WERI-Rb-1 (cell line): Measurements from ENCODE around the gene MDH1.
"Not testable (repeated sequence)": the region's sequence is repeated elsewhere in the genome, so short reads cannot be mapped to it uniquely, and the experiment has no call there.

Experiments
- DNase-seq: peaks from one replicate; pipeline ENCODE4 v3.0.0-alpha.2; 2020
- H3K27ac ChIP-seq: fragments of 250-450 bp; sonication (Bioruptor Pico); 2 replicates; pipeline ENCODE4 v1.5.1; 2020; ENCODE audit warnings: mild to moderate bottlenecking, moderate library complexity
- H3K27me3 ChIP-seq: fragments of 250-450 bp; sonication (Bioruptor Pico); 2 replicates; pipeline ENCODE4 v1.5.1; 2021; ENCODE audit warnings: mild to moderate bottlenecking, low read depth, moderate library complexity; ENCODE audit not compliant: insufficient read depth, severe bottlenecking
- H3K36me3 ChIP-seq: fragments of 250-450 bp; sonication (Bioruptor Pico); 2 replicates; pipeline ENCODE4 v1.5.1; 2020; ENCODE audit warnings: mild to moderate bottlenecking, moderate library complexity
- H3K4me3 ChIP-seq: 2 replicates; pipeline ENCODE4 v1.5.1; 2011; ENCODE audit warnings: low read depth, mild to moderate bottlenecking, control low read depth, low read length
- H3K9me3 ChIP-seq: fragments of 250-450 bp; sonication (Bioruptor Pico); 2 replicates; pipeline ENCODE4 v1.5.1; 2021; ENCODE audit warnings: mild to moderate bottlenecking, moderate library complexity; ENCODE audit not compliant: severe bottlenecking
- CTCF ChIP-seq: IDR thresholded peaks from 2 replicates; pipeline ENCODE4 v1.5.1; 2011; ENCODE audit warnings: low read depth, mild to moderate bottlenecking, control low read depth, inconsistent platforms, low read length

The MDH1 gene

GRCh38 chr2:63555299-63555698 is 33.5 kb upstream of the MDH1 start:
- DNase-seq, result no peak
- peaks cover 4% of the 10 kb centered on the region for H3K9me3 ChIP-seq
- H3K27ac ChIP-seq, result no peak overlapping the region
- no peaks in the 10 kb centered on the region for H3K36me3 ChIP-seq
- H3K4me3 ChIP-seq, result no peak overlapping the region
- H3K27me3 ChIP-seq, result no peaks in the 10 kb centered on the region
- no peak for TF ChIP-seq CTCF

- Histone ChIP-seq H3K36me3 (no peaks in the 10 kb centered on the region), H3K9me3 (peaks cover 6% of the 10 kb centered on the region), H3K27me3 (no peaks in the 10 kb centered on the region), H3K4me3 (no peak overlapping the region), H3K27ac (no peak overlapping the region)
- DNase-seq, result no peak
- no peak for TF ChIP-seq CTCF
These were observed 32.8 kb upstream of the MDH1 start for GRCh38 chr2:63555931-63556330.

GRCh38 chr2:63557819-63558218 is 30.9 kb upstream of the MDH1 start:
- H3K4me3 ChIP-seq, H3K27me3 ChIP-seq, H3K9me3 ChIP-seq, H3K27ac ChIP-seq, H3K36me3 ChIP-seq, DNase-seq: not testable (repeated sequence)

GRCh38 chr2:63558922-63559321 is 29.8 kb upstream of the MDH1 start:
- DNase-seq, H3K9me3 ChIP-seq, H3K27me3 ChIP-seq, H3K36me3 ChIP-seq, H3K4me3 ChIP-seq, H3K27ac ChIP-seq: not testable (repeated sequence)

GRCh38 chr2:63562751-63563150 is 26.0 kb upstream of the MDH1 start:
- no peak for DNase-seq
- Histone ChIP-seq H3K27me3 (no peaks in the 10 kb centered on the region), H3K9me3 (peaks cover 6% of the 10 kb centered on the region), H3K36me3 (no peaks in the 10 kb centered on the region), H3K4me3 (no peak overlapping the region), H3K27ac (no peak overlapping the region)
- TF ChIP-seq CTCF, result no peak

GRCh38 chr2:63569740-63570139 is 19.0 kb upstream of the MDH1 start:
- Histone ChIP-seq H3K9me3 (no peaks in the 10 kb centered on the region), H3K27me3 (no peaks in the 10 kb centered on the region), H3K27ac (no peak overlapping the region), H3K4me3 (no peak overlapping the region), H3K36me3 (no peaks in the 10 kb centered on the region)
- no peak for DNase-seq
- TF ChIP-seq CTCF, result no peak

- no peak overlapping the region for H3K27ac ChIP-seq
- no peak overlapping the region for H3K4me3 ChIP-seq
- H3K36me3 ChIP-seq, result no peaks in the 10 kb centered on the region
- no peaks in the 10 kb centered on the region for H3K27me3 ChIP-seq
- no peak for TF ChIP-seq CTCF
- DNase-seq, result no peak
- no peaks in the 10 kb centered on the region for H3K9me3 ChIP-seq
These were observed 17.5 kb upstream of the MDH1 start for GRCh38 chr2:63571291-63571690.
